Stomach (tissue), 9 donors: ENCODE data around the gene PRKCB. TPM values are rescaled to one million over a fixed set of nuclear protein-coding genes. Genes with fewer than 3 reads are reported as not detected.

Experiments used
- DNase-seq, 2 donors: peaks; one replicate each; pipeline versions ENCODE4 v3.0.0 to v3.0.0-alpha.2; 2013 to 2019
- H3K27ac ChIP-seq, 5 donors: fragments of 200-600 bp in 4 of 5; sonication (generic) in 4 of 5; one replicate each; pipeline ENCODE4 v1.5.1; 2013 to 2019; ENCODE audit warnings: mild to moderate bottlenecking in 1 of 5, moderate library complexity in 1 of 5
- H3K27me3 ChIP-seq, 3 donors: fragments of 200-600 bp; sonication (generic); one replicate each; pipeline ENCODE4 v1.5.1; 2017 to 2019; ENCODE audit warnings: mixed run types in 1 of 3
- H3K36me3 ChIP-seq, 4 donors: fragments of 200-600 bp; sonication (generic); 1 replicate in 3 of 4; 2 replicates in 1 of 4; pipeline ENCODE4 v1.5.1; 2016 to 2019
- H3K4me1 ChIP-seq, 4 donors: fragments of 200-600 bp; sonication (generic); one replicate each; pipeline ENCODE4 v1.5.1; 2016 to 2019
- H3K4me3 ChIP-seq, 4 donors: fragments of 200-600 bp; sonication (generic) in 3 of 4; one replicate each; pipeline ENCODE4 v1.5.1; 2016 to 2019; ENCODE audit warnings: mild to moderate bottlenecking in 1 of 4
- H3K9me3 ChIP-seq, 4 donors: fragments of 200-600 bp; sonication (generic); one replicate each; pipeline ENCODE4 v1.5.1; 2016 to 2019
- CTCF ChIP-seq, 7 experiments: fragments of 450-650 bp in 4 of 7; fragments of 200-600 bp in 3 of 7; sonication (generic) in 3 of 7; IDR thresholded peaks; one replicate each; pipeline ENCODE4 v1.5.1; 2016 to 2019; ENCODE audit warnings: antibody characterized with exemption in 7 of 7, control low read depth in 2 of 7, mild to moderate bottlenecking in 1 of 7
- EP300 ChIP-seq: sonication (generic); formaldehyde crosslinking; IDR thresholded peaks from one replicate; pipeline ENCODE4 v1.6.1; 2017; ENCODE audit warnings: antibody characterized with exemption
- POLR2A ChIP-seq, 4 donors: fragments of 450-650 bp; IDR thresholded peaks; one replicate each; pipeline ENCODE4 v1.6.1; 2016; ENCODE audit warnings: antibody characterized with exemption in 4 of 4, control low read depth in 2 of 4, mild to moderate bottlenecking in 1 of 4, moderate library complexity in 1 of 4
- POLR2AphosphoS5 ChIP-seq, 3 donors: sonication (generic); formaldehyde crosslinking; IDR thresholded peaks; one replicate each; pipeline ENCODE4 v1.6.1; 2016; ENCODE audit warnings: antibody characterized with exemption in 3 of 3
- WGBS, 5 donors: extraction: QIAGEN DNeasy Blood & Tissue Kit in 3 of 5; methylation state at CpG; one replicate each; pipeline versions ENCODE4 v1.1.5 to v1.1.7; 2013 to 2018; 5-methylcytosine and 5-hydroxymethylcytosine counted together
- intact Hi-C: fragments of 100-400 bp; cut with DNase I; formaldehyde crosslinking; loops from one replicate; pipeline ENCODE4 v1.15.1; 2023; ENCODE audit warnings: low total_unique reads
- polyA plus RNA-seq, 3 donors: library from polyadenylated mRNA; stranded (reverse); fragments of 200-250 nt; gene quantifications; one replicate each; pipeline ENCODE4 v1.2.3, GENCODE V29; 2013
- total RNA-seq, 5 donors: library from RNA; depleted of rRNA; stranded (reverse); fragments of >200 nt; gene quantifications; one replicate each; pipeline versions ENCODE4 v1.1.0 to v1.2.3, GENCODE V29; 2014 to 2016
- donor health status: healthy with polysubstance abuse.
- donor health status: Bipolar disorder and iron deficiency.
- donor health status: healthy.

Gene PRKCB
- total and polyA plus RNA-seq, 8 donors, result 1.1 to 49.6 (median 14.7) TPM

DNA sequence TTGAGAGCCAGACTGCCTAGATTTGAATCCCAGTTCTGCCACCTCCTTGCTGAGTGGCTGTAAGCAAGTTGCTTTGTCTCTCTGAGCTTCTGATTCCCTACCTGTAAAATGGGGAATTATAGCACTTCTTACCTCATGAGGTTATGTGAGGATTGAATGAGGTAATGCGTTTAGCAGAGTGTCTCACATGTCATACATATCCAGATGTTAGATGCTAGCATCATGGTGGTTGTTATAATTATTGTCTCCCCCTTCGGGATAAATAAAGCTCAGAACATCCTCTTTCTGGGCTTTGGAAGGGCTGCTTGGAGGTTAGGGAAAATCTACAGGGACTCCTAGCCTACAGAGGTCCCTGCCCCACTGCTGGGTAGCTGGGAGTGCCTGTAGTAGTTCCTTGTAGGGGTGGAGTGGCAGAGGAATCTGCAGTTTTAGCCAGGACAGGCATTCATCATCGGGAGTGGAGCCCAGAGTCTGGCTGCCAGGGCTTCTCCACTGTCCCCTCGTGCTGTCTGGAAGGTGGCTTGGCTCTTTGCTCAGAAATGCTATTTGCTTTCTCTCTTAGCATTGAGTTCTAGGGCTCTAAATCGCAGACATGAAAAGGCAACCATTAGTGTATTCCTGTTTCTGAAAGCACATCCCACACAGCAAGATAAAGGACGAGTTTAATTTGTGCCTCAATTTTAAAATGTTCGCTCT, 282.5 kb downstream of the PRKCB start:
- H3K27me3 ChIP-seq, result no peaks in the 10 kb centered on the region
- intact Hi-C loops, result no loop called here
- 58 to 64% (median 64%) methylated on average over 6 to 7 of the region's 7 CpGs for WGBS, 5 donors
- DNase-seq, result no peak
- H3K4me3 ChIP-seq, result no peak overlapping the region
- no peak overlapping the region for H3K27ac ChIP-seq
- TF ChIP-seq POLR2AphosphoS5 (IDR thresholded peaks at IDR 0.05) (no peak), EP300 (no peak), POLR2A (IDR thresholded peaks at IDR 0.05) (no peak), CTCF (IDR thresholded peaks at IDR 0.05) (no peak)
- peaks cover 0 to 11% (median under 1%) of the 10 kb centered on the region in 4 donors for H3K36me3 ChIP-seq
- no peaks in the 10 kb centered on the region for H3K4me1 ChIP-seq
- H3K9me3 ChIP-seq, result no peaks in the 10 kb centered on the region

GRCh38 chr16:24119807-24120206, 284.0 kb downstream of the PRKCB start:
- intact Hi-C loops, result no loop called here

GRCh38 chr16:24123275-24123674, 287.5 kb downstream of the PRKCB start:
- no peaks in the 10 kb centered on the region for H3K9me3 ChIP-seq
- 71 to 78% (median 73%) methylated on average over 1 of the region's 1 CpG for WGBS, 5 donors
- no peaks in the 10 kb centered on the region for H3K27me3 ChIP-seq
- H3K4me1 ChIP-seq, result no peaks in the 10 kb centered on the region
- peaks cover 3 to 18% (median 7%) of the 10 kb centered on the region in 4 donors for H3K36me3 ChIP-seq
- no peak overlapping the region for H3K4me3 ChIP-seq
- no peak for DNase-seq
- TF ChIP-seq CTCF (IDR thresholded peaks at IDR 0.05) (no peak), POLR2A (IDR thresholded peaks at IDR 0.05) (no peak), EP300 (no peak), POLR2AphosphoS5 (IDR thresholded peaks at IDR 0.05) (no peak)
- no peak overlapping the region for H3K27ac ChIP-seq
- intact Hi-C loops, result no loop called here

More at GRCh38 chr16:24119807-24120206, 284.0 kb downstream of the PRKCB start:
- no peak overlapping the region for H3K4me3 ChIP-seq
- WGBS, 5 donors, result 67 to 78% (median 71%) methylated on average over 6 of the region's 6 CpGs
- no peaks in the 10 kb centered on the region for H3K9me3 ChIP-seq
- no peak for DNase-seq
- peaks cover 0 to 14% (median 7%) of the 10 kb centered on the region in 4 donors for H3K36me3 ChIP-seq
- H3K4me1 ChIP-seq, result no peaks in the 10 kb centered on the region
- no peak overlapping the region for H3K27ac ChIP-seq
- no peak for TF ChIP-seq POLR2A (IDR thresholded peaks at IDR 0.05)
- no peak for TF ChIP-seq EP300
- no peak for TF ChIP-seq CTCF (IDR thresholded peaks at IDR 0.05)
- TF ChIP-seq POLR2AphosphoS5 (IDR thresholded peaks at IDR 0.05), result no peak
- H3K27me3 ChIP-seq, result no peaks in the 10 kb centered on the region

DNA sequence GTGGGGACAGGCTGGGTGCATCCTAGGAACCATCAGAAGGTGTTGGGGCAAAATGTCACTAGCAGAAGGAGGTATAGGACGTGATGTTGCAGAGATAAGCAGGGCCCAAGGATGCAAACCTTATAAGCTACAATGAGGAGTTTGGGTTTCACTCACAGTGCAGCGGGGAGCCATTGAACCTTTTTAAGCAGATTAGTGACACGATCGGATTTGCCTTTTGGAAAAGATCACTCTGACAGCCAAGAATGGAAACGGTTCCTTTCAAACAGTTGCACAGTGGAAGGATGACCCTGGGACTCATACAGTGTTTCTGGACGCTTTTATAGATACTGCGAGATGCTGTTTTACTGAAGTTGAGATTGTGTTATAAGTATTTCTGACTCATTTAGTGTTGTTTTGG, 288.5 kb downstream of the PRKCB start:
- WGBS, 5 donors, result 71 to 83% (median 78%) methylated on average over 7 of the region's 7 CpGs
- intact Hi-C loops, result no loop called here
- Histone ChIP-seq H3K4me3 (no peak overlapping the region), H3K4me1 (no peaks in the 10 kb centered on the region), H3K9me3 (no peaks in the 10 kb centered on the region), H3K27ac (no peak overlapping the region), H3K27me3 (no peaks in the 10 kb centered on the region), H3K36me3 (peaks cover 3 to 18% (median 7%) of the 10 kb centered on the region in 4 donors)
- TF ChIP-seq POLR2A (IDR thresholded peaks at IDR 0.05) (no peak), EP300 (no peak), CTCF (IDR thresholded peaks at IDR 0.05) (no peak), POLR2AphosphoS5 (IDR thresholded peaks at IDR 0.05) (no peak)
- no peak for DNase-seq
